HG02571 (cell line): ENCODE measurements around the gene TSPYL2.

Source experiments
- ATAC-seq: cut with Tn5 transposase; IDR thresholded peaks from one replicate; pipeline ENCODE4 v1.9.1; 2021; ENCODE audit warnings: mild to moderate bottlenecking, moderate library complexity; ENCODE audit not compliant: unreplicated experiment

The TSPYL2 gene

GRCh38 chrX:53116101-53116500, 33.9 kb downstream of the TSPYL2 start:
- no peak for ATAC-seq

- ATAC-seq = no peak
These were observed 39.8 kb downstream of the TSPYL2 start for GRCh38 chrX:53122013-53122412.

- ATAC-seq = no peak
These were observed 43.3 kb downstream of the TSPYL2 start for GRCh38 chrX:53125506-53125905.

GRCh38 chrX:53126377-53126776, 44.2 kb downstream of the TSPYL2 start:
- ATAC-seq = no peak

- no peak for ATAC-seq
These were observed 46.1 kb downstream of the TSPYL2 start for GRCh38 chrX:53128097-53128749.

- no peak for ATAC-seq
These were observed 51.2 kb downstream of the TSPYL2 start for GRCh38 chrX:53133400-53133799.

GRCh38 chrX:53135581-53135980, 53.4 kb downstream of the TSPYL2 start:
- no peak for ATAC-seq
